ENCODE results near the gene KIZ.

DNA sequence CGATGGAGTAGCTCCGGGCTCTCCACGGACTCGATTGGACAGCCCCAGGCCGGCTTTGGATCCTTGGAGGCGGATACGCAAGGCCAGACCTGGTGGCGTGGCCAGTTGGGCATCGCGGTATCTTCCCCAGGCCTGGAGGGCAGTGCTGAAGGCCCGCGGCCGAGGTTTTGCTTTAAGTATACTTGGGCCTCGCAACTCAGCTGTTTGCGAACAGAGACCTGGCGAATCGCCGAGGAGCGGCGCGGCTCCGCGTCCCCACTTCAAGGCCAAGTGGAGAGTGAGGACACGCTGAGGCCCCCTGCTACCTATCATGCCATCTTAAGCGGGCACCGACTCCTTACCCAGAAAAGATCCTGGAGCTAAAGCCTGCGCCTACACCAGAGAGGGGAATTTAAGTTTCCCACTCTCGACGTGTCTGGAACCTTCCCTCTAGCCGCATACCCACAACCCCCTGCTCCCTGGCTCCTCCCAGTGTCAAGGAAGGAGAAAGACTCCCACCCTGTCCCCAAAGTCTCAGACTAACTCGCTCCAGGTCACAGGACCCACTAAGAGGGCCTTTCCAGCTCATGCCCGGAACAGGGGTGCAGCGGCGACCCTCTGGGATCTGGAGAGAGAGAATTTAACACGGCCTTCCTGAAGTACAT, 23.8 kb upstream of the KIZ start:
- TF ChIP-seq, protein P1, sequence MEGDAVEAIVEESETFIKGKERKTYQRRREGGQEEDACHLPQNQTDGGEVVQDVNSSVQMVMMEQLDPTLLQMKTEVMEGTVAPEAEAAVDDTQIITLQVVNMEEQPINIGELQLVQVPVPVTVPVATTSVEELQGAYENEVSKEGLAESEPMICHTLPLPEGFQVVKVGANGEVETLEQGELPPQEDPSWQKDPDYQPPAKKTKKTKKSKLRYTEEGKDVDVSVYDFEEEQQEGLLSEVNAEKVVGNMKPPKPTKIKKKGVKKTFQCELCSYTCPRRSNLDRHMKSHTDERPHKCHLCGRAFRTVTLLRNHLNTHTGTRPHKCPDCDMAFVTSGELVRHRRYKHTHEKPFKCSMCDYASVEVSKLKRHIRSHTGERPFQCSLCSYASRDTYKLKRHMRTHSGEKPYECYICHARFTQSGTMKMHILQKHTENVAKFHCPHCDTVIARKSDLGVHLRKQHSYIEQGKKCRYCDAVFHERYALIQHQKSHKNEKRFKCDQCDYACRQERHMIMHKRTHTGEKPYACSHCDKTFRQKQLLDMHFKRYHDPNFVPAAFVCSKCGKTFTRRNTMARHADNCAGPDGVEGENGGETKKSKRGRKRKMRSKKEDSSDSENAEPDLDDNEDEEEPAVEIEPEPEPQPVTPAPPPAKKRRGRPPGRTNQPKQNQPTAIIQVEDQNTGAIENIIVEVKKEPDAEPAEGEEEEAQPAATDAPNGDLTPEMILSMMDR (IDR thresholded peaks at IDR 0.05): no peak
- TF ChIP-seq POLR2A (IDR thresholded peaks at IDR 0.05): no peak
